ENCODE measurements around the gene SLC31A2.

DNA sequence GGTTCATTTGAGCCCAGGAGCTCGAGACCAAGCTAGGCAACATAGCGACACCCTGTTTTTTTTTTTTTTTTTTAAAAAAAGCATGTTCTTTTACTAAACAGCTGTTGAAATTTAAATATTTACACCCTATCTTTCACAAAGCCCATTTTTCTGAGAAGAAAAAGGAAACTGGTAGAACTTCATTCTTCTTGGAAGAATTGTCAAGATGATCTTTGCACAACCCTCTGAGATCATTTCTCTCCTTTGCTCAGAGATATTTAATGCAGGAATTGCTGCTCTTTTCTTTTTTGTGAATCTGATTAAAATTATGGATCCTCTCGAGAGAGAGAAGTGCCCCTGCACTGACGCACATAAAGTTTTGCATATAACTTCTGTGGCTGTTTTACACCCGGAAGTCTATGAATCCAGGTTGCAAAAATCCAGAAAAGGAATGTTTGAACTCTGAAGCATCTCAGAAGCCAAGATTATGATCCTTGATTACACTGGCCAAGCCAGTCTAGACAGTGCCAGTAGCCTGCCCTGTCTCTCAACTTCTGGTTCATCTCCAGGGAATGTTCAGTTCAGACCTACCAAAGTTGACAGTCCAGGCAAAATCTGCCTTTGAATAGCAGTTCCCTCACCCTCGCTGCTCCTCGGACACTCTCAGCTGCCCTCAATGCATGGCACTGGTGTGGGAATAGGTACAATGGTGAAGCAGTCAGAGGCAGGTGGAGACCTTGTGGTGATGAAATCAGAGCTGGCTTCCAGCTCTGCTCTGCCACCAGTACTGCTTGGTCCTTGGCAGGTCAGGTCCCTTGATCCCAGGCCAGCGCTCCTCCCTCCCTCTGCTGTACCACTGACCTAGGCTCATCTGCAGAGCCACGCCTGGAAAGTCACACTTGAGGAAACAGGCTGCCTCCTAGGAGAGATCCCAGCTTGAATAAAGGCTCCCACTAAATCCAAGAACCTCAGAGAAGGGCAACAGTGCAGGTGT is 13.3 kb upstream of the SLC31A2 start:
- TF ChIP-seq, protein P1, sequence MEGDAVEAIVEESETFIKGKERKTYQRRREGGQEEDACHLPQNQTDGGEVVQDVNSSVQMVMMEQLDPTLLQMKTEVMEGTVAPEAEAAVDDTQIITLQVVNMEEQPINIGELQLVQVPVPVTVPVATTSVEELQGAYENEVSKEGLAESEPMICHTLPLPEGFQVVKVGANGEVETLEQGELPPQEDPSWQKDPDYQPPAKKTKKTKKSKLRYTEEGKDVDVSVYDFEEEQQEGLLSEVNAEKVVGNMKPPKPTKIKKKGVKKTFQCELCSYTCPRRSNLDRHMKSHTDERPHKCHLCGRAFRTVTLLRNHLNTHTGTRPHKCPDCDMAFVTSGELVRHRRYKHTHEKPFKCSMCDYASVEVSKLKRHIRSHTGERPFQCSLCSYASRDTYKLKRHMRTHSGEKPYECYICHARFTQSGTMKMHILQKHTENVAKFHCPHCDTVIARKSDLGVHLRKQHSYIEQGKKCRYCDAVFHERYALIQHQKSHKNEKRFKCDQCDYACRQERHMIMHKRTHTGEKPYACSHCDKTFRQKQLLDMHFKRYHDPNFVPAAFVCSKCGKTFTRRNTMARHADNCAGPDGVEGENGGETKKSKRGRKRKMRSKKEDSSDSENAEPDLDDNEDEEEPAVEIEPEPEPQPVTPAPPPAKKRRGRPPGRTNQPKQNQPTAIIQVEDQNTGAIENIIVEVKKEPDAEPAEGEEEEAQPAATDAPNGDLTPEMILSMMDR (IDR thresholded peaks at IDR 0.05): no peak
- TF ChIP-seq EZH2 (IDR thresholded peaks at IDR 0.05; ENCODE audit: borderline replicate concordance, insufficient read depth, low read depth, low read length, poor library complexity, severe bottlenecking): no peak
